GM12891 (cell line): ENCODE measurements around the gene TEAD1.
A peak's percentile ranks its signal among the peaks of the same experiment; 100 is the strongest.

Experiments used
- DNase-seq: peaks from one replicate; pipeline ENCODE4 v3.0.0; 2011; ENCODE audit warnings: low spot score; ENCODE audit not compliant: insufficient read length
- FAIRE-seq: peaks from 2 replicates; lab custom pipeline; 2011; peaks lifted over from hg19 to GRCh38; lab: Jason Lieb, UNC
- PAX5 ChIP-seq: IDR thresholded peaks from 2 replicates; pipeline ENCODE4 v1.6.1; 2011; ENCODE audit warnings: low read length, moderate library complexity, mild to moderate bottlenecking; ENCODE audit not compliant: insufficient read depth, severe bottlenecking
- POLR2A ChIP-seq: IDR thresholded peaks from 2 replicates; pipeline ENCODE4 v1.6.1; 2011; ENCODE audit warnings: low read depth, low read length, control low read depth
- POLR2AphosphoS5 ChIP-seq: IDR thresholded peaks from 2 replicates; pipeline ENCODE4 v1.6.1; 2011; ENCODE audit warnings: low read depth, low read length, control low read depth
- POU2F2 ChIP-seq: IDR thresholded peaks from 2 replicates; pipeline ENCODE4 v1.6.1; 2011; ENCODE audit warnings: low read depth, mild to moderate bottlenecking, control low read depth, low read length, moderate library complexity
- SPI1 ChIP-seq: IDR thresholded peaks from 2 replicates; pipeline ENCODE4 v1.6.1; 2011; ENCODE audit warnings: low read depth, low read length, control low read depth
- TAF1 ChIP-seq: IDR thresholded peaks from 2 replicates; pipeline ENCODE4 v1.6.1; 2011; ENCODE audit warnings: low read depth, low read length, control low read depth

Gene TEAD1

DNA sequence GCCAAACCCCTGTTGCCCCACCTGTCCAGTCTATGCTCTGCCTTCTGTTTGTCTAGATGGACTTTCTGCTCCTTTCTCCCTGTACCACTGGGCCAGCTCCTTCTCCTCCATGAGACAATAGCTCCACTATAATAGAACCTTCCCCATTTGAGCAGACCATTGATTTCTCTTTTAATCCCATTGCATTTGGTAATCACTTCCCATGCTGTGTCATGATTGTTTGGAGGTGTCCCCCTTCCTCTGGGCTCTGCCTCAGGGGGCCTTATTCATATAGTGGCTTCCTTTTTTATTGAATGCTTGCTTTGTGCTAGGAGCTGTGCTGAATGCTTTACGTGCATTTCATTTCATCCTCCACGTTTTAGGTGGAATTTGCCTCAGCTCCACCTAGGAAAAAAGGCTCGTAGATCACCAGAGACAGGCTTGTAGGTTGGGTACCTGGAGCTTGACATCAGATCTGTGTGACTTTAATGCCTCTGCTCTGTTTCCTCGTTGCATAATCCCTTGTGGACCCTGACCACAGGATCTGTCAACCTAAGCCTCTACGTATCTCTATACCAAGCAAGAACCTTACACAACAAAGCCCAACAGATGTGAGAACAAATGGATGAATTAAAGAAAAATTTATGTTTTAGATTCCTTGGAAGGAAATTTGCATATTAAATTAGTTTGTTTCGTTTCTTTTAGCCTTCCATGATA lies 228.7 kb downstream of the TEAD1 start:
- DNase-seq (no peak), FAIRE-seq (no peak)
- TF ChIP-seq POU2F2 (no peak), POLR2A (no peak), POLR2AphosphoS5 (no peak), PAX5 (no peak), SPI1 (no peak), TAF1 (no peak)

GRCh38 chr11:12905435-12905834 lies 231.2 kb downstream of the TEAD1 start:
- FAIRE-seq (no peak), DNase-seq (no peak)
- TF ChIP-seq PAX5 (no peak), POLR2A (no peak), POLR2AphosphoS5 (no peak), POU2F2 (no peak), TAF1 (no peak), SPI1 (no peak)

- DNase-seq, result no peak
- no peak for FAIRE-seq
- TF ChIP-seq SPI1 (no peak), POU2F2 (no peak), TAF1 (no peak), POLR2AphosphoS5 (no peak), PAX5 (no peak), POLR2A (no peak)
Measured at GRCh38 chr11:12906501-12906900, 232.3 kb downstream of the TEAD1 start.

- TF ChIP-seq POLR2AphosphoS5 (no peak), POLR2A (no peak), SPI1 (no peak), PAX5 (no peak), TAF1 (no peak), POU2F2 (no peak)
- FAIRE-seq (no peak), DNase-seq (no peak)
Measured at GRCh38 chr11:12909879-12910278, 235.7 kb downstream of the TEAD1 start.

DNA sequence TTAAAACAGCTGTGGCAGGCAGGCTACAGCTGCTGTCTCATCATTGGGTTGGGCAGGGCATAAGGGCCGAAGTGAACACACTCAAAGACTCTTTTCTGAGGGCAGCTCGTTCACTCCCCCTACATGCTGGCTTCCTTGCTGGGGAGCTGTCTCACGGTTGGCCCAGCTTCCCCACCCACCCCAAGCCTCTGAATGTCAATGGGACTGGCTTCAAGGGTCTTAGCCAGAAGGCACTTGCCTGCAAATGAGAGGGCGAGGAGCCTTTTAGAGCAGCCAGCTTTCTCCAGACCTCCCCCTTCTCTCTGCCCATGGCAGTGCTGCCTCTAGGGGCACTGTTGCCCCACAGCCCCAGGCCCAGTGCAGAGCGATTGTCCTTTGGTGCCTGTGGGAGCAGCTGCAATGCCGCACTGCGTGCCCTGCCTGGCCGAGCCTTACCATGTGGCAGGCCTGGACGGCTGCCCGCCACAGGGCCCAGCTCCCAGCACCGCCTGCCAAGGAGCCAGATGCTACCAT lies 240.2 kb downstream of the TEAD1 start:
- FAIRE-seq (no peak), DNase-seq (peak; percentile 26)
- no peak for TF ChIP-seq POLR2A
- no peak for TF ChIP-seq POU2F2
- no peak for TF ChIP-seq PAX5
- no peak for TF ChIP-seq SPI1
- no peak for TF ChIP-seq POLR2AphosphoS5
- TF ChIP-seq TAF1, result no peak

GRCh38 chr11:12915093-12915492 lies 240.9 kb downstream of the TEAD1 start:
- FAIRE-seq, result no peak
- TF ChIP-seq PAX5, result no peak
- TF ChIP-seq SPI1, result no peak
- no peak for TF ChIP-seq POLR2A
- no peak for TF ChIP-seq TAF1
- TF ChIP-seq POU2F2, result no peak
- TF ChIP-seq POLR2AphosphoS5, result no peak
- DNase-seq, result no peak

DNA sequence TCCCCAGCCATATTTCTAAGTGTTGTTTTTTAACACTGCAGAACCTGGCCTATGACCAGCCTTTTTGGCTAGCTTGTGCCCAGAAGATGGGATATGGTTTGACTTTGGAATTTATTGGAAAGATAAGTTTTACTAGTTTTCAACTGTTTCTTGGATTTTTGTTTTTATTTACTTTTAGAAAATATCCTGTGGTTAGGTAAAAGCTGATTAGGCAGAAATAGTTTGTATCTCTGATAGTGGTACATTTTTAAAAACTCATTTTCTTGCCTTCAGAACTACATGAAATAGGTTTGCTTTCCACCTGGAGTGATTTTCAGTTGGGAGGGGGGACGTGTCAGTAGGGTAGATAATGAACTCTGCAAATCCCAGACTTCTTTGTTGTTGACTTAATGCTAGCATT lies 243.6 kb downstream of the TEAD1 start:
- FAIRE-seq (no peak), DNase-seq (no peak)
- TF ChIP-seq POLR2AphosphoS5 (no peak), SPI1 (no peak), POU2F2 (no peak), TAF1 (no peak), PAX5 (no peak), POLR2A (no peak)

- DNase-seq (no peak), FAIRE-seq (no peak)
- TF ChIP-seq TAF1 (no peak), POLR2A (no peak), PAX5 (no peak), POLR2AphosphoS5 (no peak), SPI1 (no peak), POU2F2 (no peak)
Measured at GRCh38 chr11:12918667-12919066, 244.4 kb downstream of the TEAD1 start.

- FAIRE-seq (no peak), DNase-seq (no peak)
- TF ChIP-seq POLR2AphosphoS5, result no peak
- TF ChIP-seq PAX5, result no peak
- no peak for TF ChIP-seq POLR2A
- TF ChIP-seq SPI1, result no peak
- no peak for TF ChIP-seq POU2F2
- no peak for TF ChIP-seq TAF1
Measured at GRCh38 chr11:12922418-12922817, 248.2 kb downstream of the TEAD1 start.

- FAIRE-seq, result no peak
- DNase-seq, result no peak
- TF ChIP-seq POU2F2, result no peak
Measured at GRCh38 chr11:12922980-12923507, 248.8 kb downstream of the TEAD1 start.

- no peak for FAIRE-seq
- no peak for TF ChIP-seq SPI1
- no peak for TF ChIP-seq POU2F2
- TF ChIP-seq POLR2AphosphoS5, result no peak
- no peak for TF ChIP-seq TAF1
- no peak for TF ChIP-seq PAX5
- no peak for TF ChIP-seq POLR2A
- DNase-seq, result no peak
Measured at GRCh38 chr11:12924650-12925049, 250.4 kb downstream of the TEAD1 start.
